Activated T-cell treated with anti-CD3 and anti-CD28 coated beads, Interleukin-2, amount 50 U/mL, for 4 hours (primary cell): ENCODE results near the gene RFXANK. TPM values are rescaled to one million over a fixed set of nuclear protein-coding genes. Genes with fewer than 3 reads are reported as not detected.
"Not testable (repeated sequence)": the region's sequence is repeated elsewhere in the genome, so short reads cannot be mapped to it uniquely, and the experiment has no call there.

Experiments
- ATAC-seq, 2 donors: fragments of 200-7000 bp; cut with Tn5 transposase; one replicate each; pipeline ENCODE4 v1.10.0; 2021
- DNase-seq: peaks from one replicate; pipeline ENCODE4 v3.0.0-alpha.2; 2020
- H3K27me3 Mint-ChIP-seq: one replicate; pipeline ENCODE4 v1.8.0; 2021; ENCODE audit warnings: low read depth, mixed read lengths
- H3K36me3 Mint-ChIP-seq: one replicate; pipeline ENCODE4 v1.8.0; 2022; ENCODE audit warnings: mixed read lengths; ENCODE audit not compliant: insufficient read depth
- H3K4me1 Mint-ChIP-seq: one replicate; pipeline ENCODE4 v1.8.0; 2021; ENCODE audit warnings: low read depth, mixed read lengths
- H3K4me3 Mint-ChIP-seq: one replicate; pipeline ENCODE4 v1.8.0; 2021; ENCODE audit warnings: mild to moderate bottlenecking, moderate library complexity, mixed read lengths
- H3K9me3 Mint-ChIP-seq: one replicate; pipeline ENCODE4 v1.8.0; 2021; ENCODE audit warnings: mixed read lengths
- total RNA-seq, 3 donors: library from RNA; stranded (reverse); gene quantifications; one replicate each; pipeline ENCODE4 v1.2.1, GENCODE V29; 2021

Gene RFXANK
- total RNA-seq, 3 donors from 2014 or later: 110 to 120 (median 118) TPM

GRCh38 chr19:19207637-19208572 is 15.8 kb downstream of the RFXANK start:
- DNase-seq (no peak), ATAC-seq (no peak)
- H3K9me3 Mint-ChIP-seq: no peaks in the 10 kb centered on the region
- no peak overlapping the region for H3K4me3 Mint-ChIP-seq
- peaks cover 17% of the 10 kb centered on the region for H3K4me1 Mint-ChIP-seq
- no peaks in the 10 kb centered on the region for H3K36me3 Mint-ChIP-seq
- peaks cover 20% of the 10 kb centered on the region for H3K27me3 Mint-ChIP-seq

GRCh38 chr19:19209372-19209771 is 17.3 kb downstream of the RFXANK start:
- H3K36me3 Mint-ChIP-seq: no peaks in the 10 kb centered on the region
- no peak for DNase-seq

GRCh38 chr19:19211499-19212420 is 19.7 kb downstream of the RFXANK start, which contains the start of gene NCAN:
TSS of gene NCAN (plus strand) at chr19:19211958. CDS start at chr19:19216954, 4,996 bp downstream.
- H3K4me3 Mint-ChIP-seq: no peak within 1 kb of the TSS
- H3K9me3 Mint-ChIP-seq: no peaks in the 10 kb centered on the region
- no peaks in the 10 kb centered on the region for H3K36me3 Mint-ChIP-seq
- peaks cover 53% of the 10 kb centered on the region for H3K27me3 Mint-ChIP-seq
- H3K4me1 Mint-ChIP-seq: peaks cover 14% of the 10 kb centered on the region
- ATAC-seq (no peak), DNase-seq (no peak)

More at GRCh38 chr19:19209372-19209771, 17.3 kb downstream of the RFXANK start:
- H3K4me3 Mint-ChIP-seq: no peak overlapping the region
- peaks cover 15% of the 10 kb centered on the region for H3K4me1 Mint-ChIP-seq
- H3K27me3 Mint-ChIP-seq: peaks cover 34% of the 10 kb centered on the region
- H3K9me3 Mint-ChIP-seq: no peaks in the 10 kb centered on the region
- no peak for ATAC-seq

GRCh38 chr19:19212916-19213315 is 20.9 kb downstream of the RFXANK start:
- ATAC-seq (no peak), DNase-seq (no peak)
- Mint-ChIP-seq H3K4me1 (peaks cover 3% of the 10 kb centered on the region), H3K9me3 (no peaks in the 10 kb centered on the region), H3K4me3 (no peak overlapping the region), H3K36me3 (no peaks in the 10 kb centered on the region), H3K27me3 (peaks cover 60% of the 10 kb centered on the region)

- ATAC-seq: peak in 1 of 2 donors; percentile 36
- no peak for DNase-seq
- Mint-ChIP-seq H3K4me3 (no peak overlapping the region), H3K36me3 (no peaks in the 10 kb centered on the region), H3K27me3 (peaks cover 60% of the 10 kb centered on the region), H3K9me3 (no peaks in the 10 kb centered on the region), H3K4me1 (peaks cover 2% of the 10 kb centered on the region)
These were observed 21.5 kb downstream of the RFXANK start for GRCh38 chr19:19213426-19214158.

- DNase-seq (no peak), ATAC-seq (peak in 1 of 2 donors; percentile 27)
- Mint-ChIP-seq H3K27me3 (peaks cover 60% of the 10 kb centered on the region), H3K36me3 (no peaks in the 10 kb centered on the region), H3K4me3 (no peak overlapping the region), H3K4me1 (peaks cover 2% of the 10 kb centered on the region), H3K9me3 (no peaks in the 10 kb centered on the region)
These were observed 22.1 kb downstream of the RFXANK start for GRCh38 chr19:19214159-19214490.

- peak in 1 of 2 donors; percentile 25 for ATAC-seq
These were observed 22.8 kb downstream of the RFXANK start for GRCh38 chr19:19214892-19215291.

GRCh38 chr19:19215792-19216191 is 23.7 kb downstream of the RFXANK start:
- no peak overlapping the region for H3K4me3 Mint-ChIP-seq
- H3K27me3 Mint-ChIP-seq: peaks cover 56% of the 10 kb centered on the region
- no peak for ATAC-seq
- H3K4me1 Mint-ChIP-seq: peaks cover 2% of the 10 kb centered on the region
- no peaks in the 10 kb centered on the region for H3K9me3 Mint-ChIP-seq
- no peaks in the 10 kb centered on the region for H3K36me3 Mint-ChIP-seq
- DNase-seq: no peak

More at GRCh38 chr19:19214892-19215291, 22.8 kb downstream of the RFXANK start:
- Mint-ChIP-seq H3K4me1 (peaks cover 2% of the 10 kb centered on the region), H3K4me3 (no peak overlapping the region), H3K36me3 (no peaks in the 10 kb centered on the region), H3K9me3 (no peaks in the 10 kb centered on the region), H3K27me3 (peaks cover 60% of the 10 kb centered on the region)
- DNase-seq: no peak

GRCh38 chr19:19217099-19217498 is 25.0 kb downstream of the RFXANK start:
- ATAC-seq (no peak), DNase-seq (no peak)
- no peak overlapping the region for H3K4me3 Mint-ChIP-seq
- H3K27me3 Mint-ChIP-seq: peaks cover 48% of the 10 kb centered on the region
- peaks cover 2% of the 10 kb centered on the region for H3K4me1 Mint-ChIP-seq
- no peaks in the 10 kb centered on the region for H3K9me3 Mint-ChIP-seq
- no peaks in the 10 kb centered on the region for H3K36me3 Mint-ChIP-seq

GRCh38 chr19:19218911-19219310 is 26.9 kb downstream of the RFXANK start:
- no peaks in the 10 kb centered on the region for H3K9me3 Mint-ChIP-seq
- H3K36me3 Mint-ChIP-seq: no peaks in the 10 kb centered on the region
- H3K27me3 Mint-ChIP-seq: peaks cover 30% of the 10 kb centered on the region
- H3K4me1 Mint-ChIP-seq: no peaks in the 10 kb centered on the region
- no peak overlapping the region for H3K4me3 Mint-ChIP-seq
- ATAC-seq: no peak
- no peak for DNase-seq

- peaks cover 12% of the 10 kb centered on the region for H3K27me3 Mint-ChIP-seq
- ATAC-seq: not testable (repeated sequence)
These were observed 28.9 kb downstream of the RFXANK start for GRCh38 chr19:19221000-19221399.

GRCh38 chr19:19223060-19223459 is 31.0 kb downstream of the RFXANK start:
- Mint-ChIP-seq H3K9me3 (no peaks in the 10 kb centered on the region), H3K4me1 (peaks cover 4% of the 10 kb centered on the region), H3K27me3 (peaks cover under 1% of the 10 kb centered on the region), H3K36me3 (no peaks in the 10 kb centered on the region), H3K4me3 (no peak overlapping the region)
- DNase-seq (no peak), ATAC-seq (no peak)

More at GRCh38 chr19:19221000-19221399, 28.9 kb downstream of the RFXANK start:
- DNase-seq, H3K9me3 Mint-ChIP-seq, H3K36me3 Mint-ChIP-seq, H3K4me1 Mint-ChIP-seq, H3K4me3 Mint-ChIP-seq: not testable (repeated sequence)

GRCh38 chr19:19223636-19224035 is 31.6 kb downstream of the RFXANK start:
- H3K4me3 Mint-ChIP-seq: no peak overlapping the region

More at GRCh38 chr19:19223636-19224035, 31.6 kb downstream of the RFXANK start:
- Mint-ChIP-seq H3K9me3 (no peaks in the 10 kb centered on the region), H3K4me1 (peaks cover 4% of the 10 kb centered on the region), H3K36me3 (no peaks in the 10 kb centered on the region), H3K27me3 (peaks cover 5% of the 10 kb centered on the region)
- no peak for ATAC-seq
- no peak for DNase-seq
